Measurements from ENCODE around the gene MED15. TPM values are rescaled to one million over a fixed set of nuclear protein-coding genes. Genes with fewer than 3 reads are reported as not detected.

Gene MED15
- total and polyA plus RNA-seq, 2 of the 8 experiments (the other 6 are each of a cell fraction or from before 2014, with no cell fraction given) = 28.3 to 57.1 TPM

DNA sequence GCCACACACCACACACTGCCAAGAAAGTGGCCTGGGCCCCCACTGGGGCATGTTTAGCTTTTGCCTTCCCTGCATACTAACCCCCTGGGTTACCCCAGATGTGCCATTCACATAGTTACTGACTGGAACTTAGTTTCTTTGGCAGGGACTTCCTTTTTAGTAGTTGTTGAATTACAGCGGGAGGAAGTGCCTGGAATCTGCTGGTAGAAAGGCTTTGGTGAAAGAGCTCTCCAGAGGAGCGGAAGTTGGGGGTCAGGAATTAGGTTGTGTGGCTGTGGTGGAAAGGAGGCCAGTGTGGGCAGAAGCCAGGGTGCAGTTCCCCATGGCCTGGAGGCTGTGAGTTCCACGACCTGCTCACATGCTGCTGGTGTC lies 69.0 kb downstream of the MED15 start:
- Histone ChIP-seq H2BK5ac (ENCODE audit: low read depth, low read length) (no peak overlapping the region), H3K36me3 (ENCODE audit: control insufficient read depth in 2 of 4, insufficient read depth in 4 of 4, low read length in 3 of 4) (peaks cover 2 to 19% (median 12%) of the 10 kb centered on the region in 4 experiments), H3K4me1 (replicated peaks in 1 of 4; ENCODE audit: control insufficient read depth in 3 of 4, insufficient read depth in 4 of 4, low read length in 3 of 4) (no peaks in the 10 kb centered on the region), H2BK12ac (ENCODE audit: low read depth, low read length) (no peak overlapping the region), H3K79me2 (ENCODE audit: control insufficient read depth in 1 of 2, insufficient read depth in 2 of 2, low read length in 2 of 2) (no peaks in the 10 kb centered on the region), H4K20me1 (replicated peaks in 1 of 2; ENCODE audit: control insufficient read depth in 1 of 2, insufficient read depth in 2 of 2, low read length in 2 of 2) (peaks cover 2 to 3% of the 10 kb centered on the region in 2 experiments), H2BK20ac (ENCODE audit: low read length) (no peak overlapping the region), H3K9me3 (ENCODE audit: insufficient read depth in 2 of 2, low read depth in 1 of 2, low read length in 1 of 2) (no peaks in the 10 kb centered on the region), H2BK15ac (ENCODE audit: low read length) (no peak overlapping the region), H3K23me2 (ENCODE audit: low read depth, low read length) (no peaks in the 10 kb centered on the region), H3K4me2 (ENCODE audit: insufficient read depth in 1 of 2, low read depth in 2 of 2, low read length in 2 of 2) (no peak overlapping the region), H4K5ac (ENCODE audit: insufficient read length, low read depth, low read length) (no peak overlapping the region), H3K23ac (ENCODE audit: insufficient read length) (no peak overlapping the region), H3K56ac (replicated peaks; ENCODE audit: insufficient read length, low read depth, low read length) (no peak overlapping the region), H2AFZ (ENCODE audit: low read length) (no peak overlapping the region), H3K9ac (replicated peaks in 1 of 4; ENCODE audit: extremely low read depth in 1 of 4, low read depth in 3 of 4, low read length in 3 of 4) (no peak overlapping the region), H3K14ac (ENCODE audit: insufficient read length) (no peak overlapping the region), H3K18ac (ENCODE audit: extremely low read depth, low read length) (no peak overlapping the region), H3K79me1 (ENCODE audit: low read depth, low read length) (no peaks in the 10 kb centered on the region; the same call in 1 of the 2 replicates), H4K91ac (replicated peaks; ENCODE audit: insufficient read length, low read length) (no peak overlapping the region), H3K4me3 (ENCODE audit: extremely low read depth in 1 of 4, insufficient read depth in 2 of 4, low read depth in 3 of 4, low read length in 4 of 4) (no peak overlapping the region), H2AK5ac (ENCODE audit: low read depth, low read length) (no peak overlapping the region), H3K27me3 (replicated peaks in 1 of 4; ENCODE audit: control insufficient read depth in 3 of 4, extremely low read depth in 1 of 4, insufficient read depth in 3 of 4, low read length in 3 of 4) (no peaks in the 10 kb centered on the region), H3K27ac (ENCODE audit: low read depth, low read length) (no peak overlapping the region), H2BK120ac (replicated peaks; ENCODE audit: low read depth, low read length) (no peak overlapping the region), H3K4ac (replicated peaks; ENCODE audit: insufficient read length, low read depth, low read length) (no peak overlapping the region), H4K8ac (ENCODE audit: extremely low read depth, insufficient read depth, low read length) (no peak overlapping the region)
- no peak for TF ChIP-seq SIRT6 (IDR thresholded peaks at IDR 0.05; ENCODE audit: low read length)
- no peak for TF ChIP-seq POU5F1 (IDR thresholded peaks at IDR 0.05; ENCODE audit: low read depth, low read length)
- TF ChIP-seq NANOG (IDR thresholded peaks at IDR 0.05; ENCODE audit: insufficient read depth, low read depth, low read length, poor library complexity, severe bottlenecking) = no peak
- TF ChIP-seq E2F6 (IDR thresholded peaks at IDR 0.05) = no peak
- no peak for TF ChIP-seq HDAC2 (IDR thresholded peaks at IDR 0.05; ENCODE audit: borderline replicate concordance in 1 of 2, low read depth in 2 of 2, low read length in 2 of 2)
- TF ChIP-seq CTBP2 (IDR thresholded peaks at IDR 0.05; ENCODE audit: borderline replicate concordance, insufficient read depth, insufficient read length, low read length) = no peak
- TF ChIP-seq BRCA1 (IDR thresholded peaks at IDR 0.05; ENCODE audit: low read depth, low read length) = no peak
- 71% methylated on average over 3 of the region's 3 CpGs; no CpG with 5 or more reads in 1 of the 2 experiments for WGBS, 2 experiments (ENCODE audit: extremely low coverage in 1 of 2, insufficient coverage in 1 of 2, insufficient read length in 1 of 2, insufficient replicate concordance in 2 of 2, low coverage in 1 of 2, low lambda C conversion rate in 2 of 2, missing lambda C conversion rate in 1 of 2)
- DNase-seq (ENCODE audit: low read depth in 1 of 2, low spot score in 2 of 2) = no peak
- POLR2A ChIA-PET (ENCODE audit: partially characterized antibody) = no interaction called here
- FAIRE-seq = no peak
- CTCF ChIA-PET (ENCODE audit: partially characterized antibody) = interaction anchor here (1.2 to 26.7 kb wide), 3 partner anchors 7 to 30 kb away, joined by 3 to 366 read pairs (median 366); no protein-coding TSS in a partner anchor

Measured in H1 (cell line).